ENCODE data around the gene TTC23. TPM values are rescaled to one million over a fixed set of nuclear protein-coding genes. Genes with fewer than 3 reads are reported as not detected.

The TTC23 gene
- total and polyA plus RNA-seq, 2 donors (not counting 3 experiments of a cell fraction or from before 2014, with no cell fraction given) = 4.1 to 27.3 TPM

DNA sequence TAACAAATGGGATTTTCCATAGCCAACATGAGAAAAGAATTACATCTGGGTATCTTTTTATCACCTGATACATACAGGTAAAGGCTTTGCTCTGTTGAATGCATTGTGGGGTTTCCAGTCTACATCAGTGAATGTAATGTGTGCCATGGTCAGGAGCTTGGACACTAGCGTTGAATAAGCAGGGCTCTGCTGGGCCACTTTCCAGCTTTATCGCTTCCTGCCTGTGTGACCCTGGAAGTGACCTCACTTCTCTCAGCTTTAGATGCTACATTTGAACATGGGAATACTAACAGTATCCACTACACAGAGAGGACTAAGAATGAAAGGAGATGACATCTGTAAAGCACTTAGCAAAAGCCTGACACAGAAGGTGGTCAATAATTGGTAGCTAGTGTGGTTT lies 40.1 kb downstream of the TTC23 start:
- H3K9ac ChIP-seq (replicated peaks; ENCODE audit: extremely low read depth, insufficient read depth, low read length) = no peak overlapping the region
- dilution Hi-C loops (cut with MboI; ENCODE audit: extremely low pct_ligation_motif_present, low sequenced_read_pairs) (no loop called here), intact Hi-C loops (cut with micrococcal nuclease) (no loop called here)
- no peak overlapping the region for H3K4me3 ChIP-seq (replicated peaks in 1 of 3; ENCODE audit: insufficient read depth in 1 of 3, low read depth in 1 of 3, low read length in 3 of 3)
- H3K27ac ChIP-seq (ENCODE audit: insufficient read depth, low read depth, low read length) = no peak overlapping the region
- no peaks in the 10 kb centered on the region for H3K27me3 ChIP-seq (ENCODE audit: control insufficient read depth in 2 of 2, insufficient read depth in 2 of 2, low read length in 2 of 2)
- no peak overlapping the region for H2AFZ ChIP-seq (ENCODE audit: low read depth, low read length)
- H3K4me2 ChIP-seq (ENCODE audit: insufficient read depth, low read length) = peak overlapping the region; percentile 12
- no peaks in the 10 kb centered on the region for H3K9me3 ChIP-seq (replicated peaks; ENCODE audit: control insufficient read depth, insufficient read depth, low read length)
- ChIA-PET CTCF (interaction anchor here (0.9 to 8.9 kb wide), 8 partner anchors 12 to 133 kb away, joined by 3 to 226 read pairs (median 6); partner anchors contain the start of gene SYNM), POLR2A (no interaction called here)
- H3K36me3 ChIP-seq (ENCODE audit: control insufficient read depth in 2 of 2, extremely low read depth in 1 of 2, insufficient read depth in 2 of 2, low read length in 2 of 2) = no peaks in the 10 kb centered on the region
- BruUV-seq (replicated peaks) = no TSS peak
- H3K79me2 ChIP-seq (ENCODE audit: control insufficient read depth, insufficient read depth, low read length) = no peaks in the 10 kb centered on the region
- H4K20me1 ChIP-seq (replicated peaks; ENCODE audit: control insufficient read depth, extremely low read depth, insufficient read depth, low read length) = no peaks in the 10 kb centered on the region
- peak; percentile 85 for DNase-seq (ENCODE audit: low read depth, low spot score)
- FAIRE-seq = peak; percentile 86
- no peaks in the 10 kb centered on the region for H3K9me1 ChIP-seq (replicated peaks; ENCODE audit: control insufficient read depth, extremely low read depth, insufficient read depth, low read length)
- TF ChIP-seq JUN (IDR thresholded peaks at IDR 0.05; ENCODE audit: borderline replicate concordance, insufficient read depth, insufficient read length, low read depth) = peak; percentile 17
- TF ChIP-seq, protein P1, sequence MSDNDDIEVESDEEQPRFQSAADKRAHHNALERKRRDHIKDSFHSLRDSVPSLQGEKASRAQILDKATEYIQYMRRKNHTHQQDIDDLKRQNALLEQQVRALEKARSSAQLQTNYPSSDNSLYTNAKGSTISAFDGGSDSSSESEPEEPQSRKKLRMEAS (IDR thresholded peaks at IDR 0.05; ENCODE audit: insufficient read depth, insufficient read length) = no peak
- TF ChIP-seq FOS (IDR thresholded peaks at IDR 0.05; ENCODE audit: borderline replicate concordance, insufficient read depth, low read length) = no peak
- peak; percentile 65 for TF ChIP-seq GATA2 (IDR thresholded peaks at IDR 0.05; ENCODE audit: insufficient read depth, insufficient read length, low read depth, low read length)
- peak; percentile 33 for TF ChIP-seq POLR2AphosphoS5 (IDR thresholded peaks at IDR 0.05; ENCODE audit: insufficient read depth, low read depth, low read length)
- TF ChIP-seq, protein P2, sequence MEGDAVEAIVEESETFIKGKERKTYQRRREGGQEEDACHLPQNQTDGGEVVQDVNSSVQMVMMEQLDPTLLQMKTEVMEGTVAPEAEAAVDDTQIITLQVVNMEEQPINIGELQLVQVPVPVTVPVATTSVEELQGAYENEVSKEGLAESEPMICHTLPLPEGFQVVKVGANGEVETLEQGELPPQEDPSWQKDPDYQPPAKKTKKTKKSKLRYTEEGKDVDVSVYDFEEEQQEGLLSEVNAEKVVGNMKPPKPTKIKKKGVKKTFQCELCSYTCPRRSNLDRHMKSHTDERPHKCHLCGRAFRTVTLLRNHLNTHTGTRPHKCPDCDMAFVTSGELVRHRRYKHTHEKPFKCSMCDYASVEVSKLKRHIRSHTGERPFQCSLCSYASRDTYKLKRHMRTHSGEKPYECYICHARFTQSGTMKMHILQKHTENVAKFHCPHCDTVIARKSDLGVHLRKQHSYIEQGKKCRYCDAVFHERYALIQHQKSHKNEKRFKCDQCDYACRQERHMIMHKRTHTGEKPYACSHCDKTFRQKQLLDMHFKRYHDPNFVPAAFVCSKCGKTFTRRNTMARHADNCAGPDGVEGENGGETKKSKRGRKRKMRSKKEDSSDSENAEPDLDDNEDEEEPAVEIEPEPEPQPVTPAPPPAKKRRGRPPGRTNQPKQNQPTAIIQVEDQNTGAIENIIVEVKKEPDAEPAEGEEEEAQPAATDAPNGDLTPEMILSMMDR (IDR thresholded peaks at IDR 0.05; ENCODE audit: extremely low read depth in 1 of 2, insufficient read depth in 1 of 2, low read depth in 1 of 2, low read length in 2 of 2) = no peak
- peaks cover 11% of the 10 kb centered on the region for H3K4me1 ChIP-seq (ENCODE audit: control insufficient read depth, extremely low read depth, insufficient read depth, low read length)

Measured in endothelial cell of umbilical vein (primary cell).